HG02943 (cell line): ENCODE results near the gene BTBD2.

Source experiments
- ATAC-seq: cut with Tn5 transposase; IDR thresholded peaks from one replicate; pipeline ENCODE4 v1.9.1; 2021; ENCODE audit warnings: mild to moderate bottlenecking, low read depth, moderate library complexity; ENCODE audit not compliant: unreplicated experiment

The BTBD2 gene

GRCh38 chr19:2015608-2015950 lies at the start of gene BTBD2:
BTBD2 (minus strand) TSS chr19:2015714; CDS start chr19:2015703, 11 bp downstream.
- no peak for ATAC-seq

GRCh38 chr19:2064788-2065524 lies 49.4 kb upstream of the BTBD2 start:
- no peak for ATAC-seq

- no peak for ATAC-seq
These were observed 48.9 kb upstream of the BTBD2 start for GRCh38 chr19:2064395-2064787.

GRCh38 chr19:2063824-2064223 lies 48.3 kb upstream of the BTBD2 start:
- no peak for ATAC-seq

GRCh38 chr19:2062770-2063169 lies 47.3 kb upstream of the BTBD2 start:
- no peak for ATAC-seq

GRCh38 chr19:2062389-2062729 lies 46.8 kb upstream of the BTBD2 start:
- ATAC-seq, result no peak

- peak; percentile 67 for ATAC-seq
These were observed 46.2 kb upstream of the BTBD2 start for GRCh38 chr19:2061495-2062388.

GRCh38 chr19:2060884-2061494 lies 45.5 kb upstream of the BTBD2 start:
- ATAC-seq, result peak; percentile 24

- ATAC-seq, result no peak
These were observed 44.1 kb upstream of the BTBD2 start for GRCh38 chr19:2059422-2060201.

- no peak for ATAC-seq
These were observed 43.3 kb upstream of the BTBD2 start for GRCh38 chr19:2058570-2059421.

- ATAC-seq, result no peak
These were observed 42.3 kb upstream of the BTBD2 start for GRCh38 chr19:2057484-2058469.

- no peak for ATAC-seq
These were observed 41.3 kb upstream of the BTBD2 start for GRCh38 chr19:2056837-2057192.

- ATAC-seq, result no peak
These were observed 40.7 kb upstream of the BTBD2 start for GRCh38 chr19:2055931-2056836.

GRCh38 chr19:2054763-2055162 lies 39.2 kb upstream of the BTBD2 start:
- no peak for ATAC-seq

- ATAC-seq, result no peak
These were observed 38.3 kb upstream of the BTBD2 start for GRCh38 chr19:2053601-2054389.

GRCh38 chr19:2051773-2052704 lies 36.5 kb upstream of the BTBD2 start:
- peak; percentile 2 for ATAC-seq
